ENCODE data around the gene GRK5.

GRK5 gene

GRCh38 chr10:119391440-119392251, 184.3 kb downstream of the GRK5 start:
- no peak for DNase-seq

GRCh38 chr10:119393019-119393418, 185.6 kb downstream of the GRK5 start:
- DNase-seq = no peak

- no peak for DNase-seq
Measured at GRCh38 chr10:119393421-119393820, 186.1 kb downstream of the GRK5 start.

GRCh38 chr10:119393845-119394244, 186.5 kb downstream of the GRK5 start:
- no peak for DNase-seq

GRCh38 chr10:119394657-119395279, 187.4 kb downstream of the GRK5 start:
- DNase-seq = no peak

- no peak for DNase-seq
Measured at GRCh38 chr10:119395280-119396007, 188.1 kb downstream of the GRK5 start.

- no peak for DNase-seq
Measured at GRCh38 chr10:119396008-119396708, 188.8 kb downstream of the GRK5 start.

- DNase-seq = no peak
Measured at GRCh38 chr10:119396709-119397071, 189.3 kb downstream of the GRK5 start.

GRCh38 chr10:119397416-119397815, 190.0 kb downstream of the GRK5 start:
- DNase-seq = no peak

- no peak for DNase-seq
Measured at GRCh38 chr10:119398996-119399395, 191.6 kb downstream of the GRK5 start.

- no peak for DNase-seq
Measured at GRCh38 chr10:119399466-119399865, 192.1 kb downstream of the GRK5 start.

- no peak for DNase-seq
Measured at GRCh38 chr10:119401671-119402395, 194.5 kb downstream of the GRK5 start.

GRCh38 chr10:119403921-119404320, 196.6 kb downstream of the GRK5 start:
- DNase-seq = no peak

- no peak for DNase-seq
Measured at GRCh38 chr10:119404719-119405519, 197.5 kb downstream of the GRK5 start.

GRCh38 chr10:119405520-119405807, 198.1 kb downstream of the GRK5 start:
- no peak for DNase-seq

GRCh38 chr10:119406137-119406536, 198.8 kb downstream of the GRK5 start:
- no peak for DNase-seq

GRCh38 chr10:119406601-119407253, 199.4 kb downstream of the GRK5 start:
- DNase-seq = no peak

- no peak for DNase-seq
Measured at GRCh38 chr10:119407254-119407777, 199.9 kb downstream of the GRK5 start.

- DNase-seq = no peak
Measured at GRCh38 chr10:119408072-119408471, 200.7 kb downstream of the GRK5 start.

- DNase-seq = no peak
Measured at GRCh38 chr10:119408969-119409371, 201.6 kb downstream of the GRK5 start.

- DNase-seq = no peak
Measured at GRCh38 chr10:119409385-119409784, 202.0 kb downstream of the GRK5 start.
